ENCODE measurements around the gene INSYN1. TPM values are rescaled to one million over a fixed set of nuclear protein-coding genes. Genes with fewer than 3 reads are reported as not detected.
A peak's percentile ranks its signal among the peaks of the same experiment; 100 is the strongest.

Gene INSYN1
- total and polyA plus RNA-seq, 9 donors, result 0.43 to 86.3 (median 31.1) TPM

- Histone ChIP-seq H3K9me3 (no peaks in the 10 kb centered on the region), H3K4me3 (no peak overlapping the region), H3K4me1 (ENCODE audit: insufficient read depth) (peaks cover 11% of the 10 kb centered on the region), H3K27ac (no peak overlapping the region), H3K36me3 (no peaks in the 10 kb centered on the region), H3K27me3 (no peaks in the 10 kb centered on the region)
- WGBS, 3 donors, result 56 to 61% (median 57%) methylated on average over 9 of the region's 9 CpGs
- TF ChIP-seq POLR2A (IDR thresholded peaks at IDR 0.05) (no peak), CTCF (IDR thresholded peaks at IDR 0.05) (no peak), EP300 (IDR thresholded peaks at IDR 0.05) (no peak)
- intact Hi-C loops (cut with DNase I), result no loop called here
- no peak for DNase-seq
These were observed 14.8 kb upstream of the INSYN1 start for GRCh38 chr15:73767806-73768501.

GRCh38 chr15:73766598-73766997 lies 13.4 kb upstream of the INSYN1 start:
- Histone ChIP-seq H3K27ac (no peak overlapping the region), H3K4me1 (ENCODE audit: insufficient read depth) (peaks cover 11% of the 10 kb centered on the region), H3K9me3 (no peaks in the 10 kb centered on the region), H3K36me3 (no peaks in the 10 kb centered on the region), H3K27me3 (no peaks in the 10 kb centered on the region), H3K4me3 (no peak overlapping the region)
- intact Hi-C loops (cut with DNase I), result no loop called here
- no peak for DNase-seq
- WGBS, 3 donors, result 87 to 95% (median 89%) methylated on average over 1 of the region's 1 CpG
- TF ChIP-seq EP300 (IDR thresholded peaks at IDR 0.05) (no peak), POLR2A (IDR thresholded peaks at IDR 0.05) (no peak), CTCF (IDR thresholded peaks at IDR 0.05) (no peak)

- intact Hi-C loops (cut with DNase I), result no loop called here
- DNase-seq, result no peak
- H3K4me1 ChIP-seq (ENCODE audit: insufficient read depth), result peaks cover 11% of the 10 kb centered on the region
- WGBS, 3 donors, result 89 to 94% (median 91%) methylated on average over 1 of the region's 1 CpG
- H3K4me3 ChIP-seq, result no peak overlapping the region
- TF ChIP-seq CTCF (IDR thresholded peaks at IDR 0.05) (no peak), POLR2A (IDR thresholded peaks at IDR 0.05) (no peak)
- no peaks in the 10 kb centered on the region for H3K36me3 ChIP-seq
- H3K27me3 ChIP-seq, result no peaks in the 10 kb centered on the region
- no peaks in the 10 kb centered on the region for H3K9me3 ChIP-seq
- H3K27ac ChIP-seq, result no peak overlapping the region
These were observed 12.6 kb upstream of the INSYN1 start for GRCh38 chr15:73765778-73766177.

GRCh38 chr15:73763931-73764330 lies 10.8 kb upstream of the INSYN1 start:
- intact Hi-C loops (cut with DNase I), result no loop called here
- whole genome bisulfite sequencing, 3 donors, result 5 to 19% (median 6%) methylated on average over 3 of the region's 3 CpGs
- DNase-seq, result peak; percentile 74 to 85 (median 81)
- no peak for TF ChIP-seq EP300 (IDR thresholded peaks at IDR 0.05)
- TF ChIP-seq CTCF (IDR thresholded peaks at IDR 0.05), result no peak
- no peak for TF ChIP-seq POLR2A (IDR thresholded peaks at IDR 0.05)
- H3K9me3 ChIP-seq, result no peaks in the 10 kb centered on the region
- H3K4me3 ChIP-seq, result no peak overlapping the region
- peaks cover 11% of the 10 kb centered on the region for H3K4me1 ChIP-seq (ENCODE audit: insufficient read depth)
- H3K36me3 ChIP-seq, result no peaks in the 10 kb centered on the region
- peak overlapping the region in 1 of 2 donors; percentile 47 for H3K27ac ChIP-seq
- no peaks in the 10 kb centered on the region for H3K27me3 ChIP-seq

Data from ovary (tissue), 9 donors.